Lower leg skin (tissue), 3 donors: Measurements from ENCODE around the gene PBX1.

Source experiments
- CTCF ChIP-seq, 3 donors: fragments of 450-650 bp; IDR thresholded peaks; one replicate each; pipeline ENCODE4 v1.5.1; 2016; ENCODE audit warnings: antibody characterized with exemption in 3 of 3, mild to moderate bottlenecking in 3 of 3, moderate library complexity in 2 of 3
- POLR2A ChIP-seq, 2 donors: fragments of 450-650 bp; IDR thresholded peaks; one replicate each; pipeline ENCODE4 v1.6.1; 2016 to 2017; ENCODE audit warnings: antibody characterized with exemption in 2 of 2, mild to moderate bottlenecking in 1 of 2, moderate library complexity in 1 of 2

GRCh38 chr1:164648636-164649035 lies 89.7 kb downstream of the PBX1 start:
- no peak for TF ChIP-seq CTCF (IDR thresholded peaks at IDR 0.05)
- no peak for TF ChIP-seq POLR2A (IDR thresholded peaks at IDR 0.05)
